HL-60 (cell line): ENCODE results near the gene MRAS.

Experiments used
- DNase-seq, 2 experiments: peaks; one replicate each; pipeline ENCODE4 v3.0.0-alpha.2; 2010 to 2020; ENCODE audit warnings: low read depth in 1 of 2, low spot score in 1 of 2
- H3K27ac ChIP-seq: fragments of 250-450 bp; sonication (Bioruptor Pico); replicated peaks from 2 replicates; pipeline ENCODE4 v1.5.1; 2020; ENCODE audit warnings: mild to moderate bottlenecking, moderate library complexity
- H3K27me3 ChIP-seq: fragments of 250-450 bp; sonication (Bioruptor Pico); 2 replicates; pipeline ENCODE4 v1.5.1; 2021; ENCODE audit warnings: mild to moderate bottlenecking, moderate library complexity; ENCODE audit not compliant: insufficient read depth, poor library complexity, severe bottlenecking
- H3K4me3 ChIP-seq: replicated peaks from 2 replicates; pipeline ENCODE4 v1.5.1; 2011; ENCODE audit warnings: mild to moderate bottlenecking, control low read depth, low read length; ENCODE audit not compliant: insufficient read depth
- GABPA ChIP-seq: IDR thresholded peaks from 2 replicates; pipeline ENCODE4 v1.6.1; 2012; ENCODE audit warnings: low read depth
- POLR2AphosphoS5 ChIP-seq: IDR thresholded peaks from 2 replicates; pipeline ENCODE4 v1.6.1; 2012; ENCODE audit warnings: low read depth
- SPI1 ChIP-seq: IDR thresholded peaks from 2 replicates; pipeline ENCODE4 v1.6.1; 2012; ENCODE audit warnings: low read depth, mild to moderate bottlenecking, borderline replicate concordance
- TF ChIP-seq, protein P1 (sequence below): IDR thresholded peaks from one replicate; pipeline ENCODE4 v1.5.1; 2011; ENCODE audit warnings: low read length, control low read depth, inconsistent platforms; ENCODE audit not compliant: insufficient read depth
- TF ChIP-seq, protein P2 (sequence below): IDR thresholded peaks from 2 replicates; pipeline ENCODE4 v1.6.1; 2012; ENCODE audit warnings: low read depth; ENCODE audit not compliant: insufficient replicate concordance

MRAS gene

DNA sequence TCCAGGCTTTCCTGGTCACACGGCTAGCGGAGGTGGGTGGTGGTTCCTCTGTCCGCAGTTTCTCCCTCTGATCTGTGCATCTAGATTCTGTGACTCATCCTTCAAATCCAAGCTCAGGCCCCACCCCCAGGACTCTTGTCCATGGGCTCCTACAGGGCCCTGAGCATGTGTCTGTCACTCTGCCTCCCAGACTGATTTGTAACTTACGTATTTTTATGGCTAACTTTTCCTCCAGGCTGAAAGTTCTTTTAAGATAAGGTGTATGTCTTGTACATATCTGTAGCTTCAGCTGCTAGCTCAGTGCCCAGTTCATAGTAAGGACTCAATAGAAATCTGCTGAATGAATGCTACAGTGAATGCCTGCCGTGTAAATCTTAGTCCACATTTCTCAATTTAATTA is 94.1 kb downstream of the MRAS start:
- no peak for DNase-seq
- peaks cover 6% of the 10 kb centered on the region for H3K27me3 ChIP-seq
- TF ChIP-seq, protein P1, sequence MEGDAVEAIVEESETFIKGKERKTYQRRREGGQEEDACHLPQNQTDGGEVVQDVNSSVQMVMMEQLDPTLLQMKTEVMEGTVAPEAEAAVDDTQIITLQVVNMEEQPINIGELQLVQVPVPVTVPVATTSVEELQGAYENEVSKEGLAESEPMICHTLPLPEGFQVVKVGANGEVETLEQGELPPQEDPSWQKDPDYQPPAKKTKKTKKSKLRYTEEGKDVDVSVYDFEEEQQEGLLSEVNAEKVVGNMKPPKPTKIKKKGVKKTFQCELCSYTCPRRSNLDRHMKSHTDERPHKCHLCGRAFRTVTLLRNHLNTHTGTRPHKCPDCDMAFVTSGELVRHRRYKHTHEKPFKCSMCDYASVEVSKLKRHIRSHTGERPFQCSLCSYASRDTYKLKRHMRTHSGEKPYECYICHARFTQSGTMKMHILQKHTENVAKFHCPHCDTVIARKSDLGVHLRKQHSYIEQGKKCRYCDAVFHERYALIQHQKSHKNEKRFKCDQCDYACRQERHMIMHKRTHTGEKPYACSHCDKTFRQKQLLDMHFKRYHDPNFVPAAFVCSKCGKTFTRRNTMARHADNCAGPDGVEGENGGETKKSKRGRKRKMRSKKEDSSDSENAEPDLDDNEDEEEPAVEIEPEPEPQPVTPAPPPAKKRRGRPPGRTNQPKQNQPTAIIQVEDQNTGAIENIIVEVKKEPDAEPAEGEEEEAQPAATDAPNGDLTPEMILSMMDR = no peak
- no peak for TF ChIP-seq GABPA
- no peak overlapping the region for H3K4me3 ChIP-seq
- no peak overlapping the region for H3K27ac ChIP-seq

DNA sequence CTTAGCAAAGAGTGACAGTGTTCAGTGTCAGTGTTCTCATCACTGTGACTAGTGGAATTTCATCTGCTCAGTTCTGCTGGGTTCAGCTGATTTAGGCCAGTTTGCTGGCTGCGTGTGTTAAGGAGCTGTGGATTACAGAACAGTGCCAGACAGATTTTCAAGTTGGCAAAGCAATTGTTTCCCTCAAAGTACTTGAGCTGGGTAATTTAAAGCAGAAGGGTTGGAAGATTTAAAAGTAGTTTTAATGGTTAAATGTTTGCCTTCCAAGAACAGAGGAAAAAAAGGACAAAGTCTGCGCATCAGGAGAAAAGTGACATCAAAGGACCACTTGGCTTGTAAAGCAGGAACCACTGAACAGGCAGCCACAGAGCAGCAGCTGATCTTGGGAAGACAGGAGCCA is 94.7 kb downstream of the MRAS start:
- TF ChIP-seq, protein P1 = no peak
- TF ChIP-seq GABPA (no peak), POLR2AphosphoS5 (no peak), SPI1 (no peak)
- TF ChIP-seq, protein P2, sequence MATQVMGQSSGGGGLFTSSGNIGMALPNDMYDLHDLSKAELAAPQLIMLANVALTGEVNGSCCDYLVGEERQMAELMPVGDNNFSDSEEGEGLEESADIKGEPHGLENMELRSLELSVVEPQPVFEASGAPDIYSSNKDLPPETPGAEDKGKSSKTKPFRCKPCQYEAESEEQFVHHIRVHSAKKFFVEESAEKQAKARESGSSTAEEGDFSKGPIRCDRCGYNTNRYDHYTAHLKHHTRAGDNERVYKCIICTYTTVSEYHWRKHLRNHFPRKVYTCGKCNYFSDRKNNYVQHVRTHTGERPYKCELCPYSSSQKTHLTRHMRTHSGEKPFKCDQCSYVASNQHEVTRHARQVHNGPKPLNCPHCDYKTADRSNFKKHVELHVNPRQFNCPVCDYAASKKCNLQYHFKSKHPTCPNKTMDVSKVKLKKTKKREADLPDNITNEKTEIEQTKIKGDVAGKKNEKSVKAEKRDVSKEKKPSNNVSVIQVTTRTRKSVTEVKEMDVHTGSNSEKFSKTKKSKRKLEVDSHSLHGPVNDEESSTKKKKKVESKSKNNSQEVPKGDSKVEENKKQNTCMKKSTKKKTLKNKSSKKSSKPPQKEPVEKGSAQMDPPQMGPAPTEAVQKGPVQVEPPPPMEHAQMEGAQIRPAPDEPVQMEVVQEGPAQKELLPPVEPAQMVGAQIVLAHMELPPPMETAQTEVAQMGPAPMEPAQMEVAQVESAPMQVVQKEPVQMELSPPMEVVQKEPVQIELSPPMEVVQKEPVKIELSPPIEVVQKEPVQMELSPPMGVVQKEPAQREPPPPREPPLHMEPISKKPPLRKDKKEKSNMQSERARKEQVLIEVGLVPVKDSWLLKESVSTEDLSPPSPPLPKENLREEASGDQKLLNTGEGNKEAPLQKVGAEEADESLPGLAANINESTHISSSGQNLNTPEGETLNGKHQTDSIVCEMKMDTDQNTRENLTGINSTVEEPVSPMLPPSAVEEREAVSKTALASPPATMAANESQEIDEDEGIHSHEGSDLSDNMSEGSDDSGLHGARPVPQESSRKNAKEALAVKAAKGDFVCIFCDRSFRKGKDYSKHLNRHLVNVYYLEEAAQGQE = no peak
- DNase-seq = no peak

DNA sequence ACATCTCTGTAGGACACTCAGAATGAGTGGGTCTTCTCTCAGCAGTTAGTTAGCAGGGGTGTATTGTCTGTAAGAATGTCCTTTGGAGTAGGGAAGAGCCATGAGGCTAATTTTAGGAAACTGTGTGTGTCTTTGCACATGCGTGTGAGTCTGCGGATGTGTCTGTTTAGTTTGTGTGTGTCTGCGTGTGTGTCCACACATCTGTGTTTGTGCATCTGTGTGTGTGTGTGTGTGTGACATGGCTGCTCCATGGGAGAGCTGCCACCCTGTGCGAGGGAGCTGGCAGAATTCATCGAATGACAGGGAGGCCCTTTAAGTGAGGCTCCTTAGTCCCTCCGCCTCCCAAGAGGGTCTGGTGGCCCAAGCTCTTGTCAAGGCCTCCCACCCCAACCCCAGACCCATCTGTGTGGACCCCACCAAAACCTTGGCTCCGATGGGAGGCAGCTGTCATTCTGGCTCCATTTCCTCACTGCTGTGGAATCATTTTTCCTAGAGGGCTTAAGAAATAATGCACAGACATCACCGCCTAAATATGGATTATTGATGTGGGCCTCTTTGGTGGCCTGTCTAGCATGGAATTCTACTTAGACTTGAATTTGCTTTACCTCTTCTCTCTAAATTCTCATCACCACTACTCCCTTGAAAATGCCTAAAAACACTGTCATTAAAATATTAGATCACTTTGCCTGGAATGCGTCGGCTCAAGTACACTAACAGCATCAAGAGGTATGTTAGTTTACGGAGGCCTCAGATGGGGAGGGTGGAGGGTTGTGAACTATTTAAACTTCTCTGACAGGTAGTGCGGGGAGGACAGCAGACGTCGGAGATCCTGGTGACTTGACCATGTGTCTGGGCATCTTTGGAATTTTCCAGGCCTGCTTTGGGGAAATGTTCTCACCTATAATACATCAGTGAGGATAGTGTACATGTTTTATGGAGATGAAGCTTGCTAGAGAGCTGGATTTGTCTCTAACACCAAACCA is 95.4 kb downstream of the MRAS start:
- H3K27ac ChIP-seq = no peak overlapping the region
- no peak for DNase-seq
- TF ChIP-seq, protein P2 = no peak
- TF ChIP-seq GABPA = no peak
- TF ChIP-seq POLR2AphosphoS5 = no peak
- TF ChIP-seq SPI1 = no peak
- TF ChIP-seq, protein P1 = no peak
- peaks cover 4% of the 10 kb centered on the region for H3K27me3 ChIP-seq
- no peak overlapping the region for H3K4me3 ChIP-seq

More for the DNA sequence above, 94.7 kb downstream of the MRAS start:
- H3K27ac ChIP-seq = no peak overlapping the region
- H3K27me3 ChIP-seq = peaks cover 4% of the 10 kb centered on the region
- H3K4me3 ChIP-seq = no peak overlapping the region

DNA sequence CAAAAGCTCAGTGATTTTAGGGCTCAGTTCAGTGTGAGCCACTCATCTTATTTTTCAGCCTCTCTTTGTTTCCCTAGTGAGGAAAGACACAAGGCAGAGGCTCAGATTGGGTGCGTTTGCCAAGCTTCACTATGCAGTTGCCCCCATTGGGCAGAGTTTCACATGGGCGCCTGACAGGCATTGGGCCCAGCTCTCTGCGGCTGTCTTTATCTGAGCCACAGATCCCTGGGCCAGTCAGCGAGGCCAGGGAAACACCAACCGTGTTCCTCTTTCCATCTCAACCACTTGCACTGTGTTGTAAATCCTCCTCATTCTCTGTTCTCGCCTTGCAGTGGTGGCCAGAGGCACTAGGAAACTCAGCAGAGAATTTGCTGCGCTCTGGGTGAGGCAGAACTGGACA is 96.9 kb downstream of the MRAS start:
- no peak overlapping the region for H3K4me3 ChIP-seq
- H3K27ac ChIP-seq = no peak overlapping the region
- no peak for DNase-seq
- TF ChIP-seq GABPA (no peak), POLR2AphosphoS5 (no peak)
- TF ChIP-seq, protein P1 = no peak
- peaks cover 4% of the 10 kb centered on the region for H3K27me3 ChIP-seq
